K562 (cell line): ENCODE measurements around the gene KASH5. TPM values are rescaled to one million over a fixed set of nuclear protein-coding genes. Genes with fewer than 3 reads are reported as not detected.

Source experiments
- ATAC-seq: fragments of 200-7000 bp; cut with Tn5 transposase; 3 replicates; pipeline ENCODE4 v1.9.1; 2020; ENCODE audit warnings: moderate library complexity
- BruUV-seq: library from RNA; stranded (reverse); fragments of 400-500 nt; replicated peaks from 2 replicates; lab custom pipeline; 2021; lab: Mats Ljungman, UMichigan
- CTCF ChIA-PET: fragments of 300-600 bp; formaldehyde crosslinking; extraction: SDS; loops from one replicate; lab custom pipeline; 2021; ENCODE audit warnings: low intra/inter-chr PET ratio; lab: Yijun Ruan, JAX
- POLR2A ChIA-PET: fragments of 300-600, 350-650 bp; sonication (Branson Sonifier 250); formaldehyde crosslinking; extraction: SDS; loops from one replicate; lab custom pipeline; 2021; ENCODE audit warnings: antibody characterized with exemption, inconsistent platforms; lab: Yijun Ruan, JAX
- DNase-seq, 4 experiments: peaks; one replicate each; pipeline versions ENCODE4 v3.0.0 to v3.0.0-alpha.2; 2011 to 2018; ENCODE audit warnings: low spot score in 3 of 4, mixed read lengths in 3 of 4; ENCODE audit errors: extremely low read depth in 1 of 4
- FAIRE-seq: peaks from 2 replicates; lab custom pipeline; 2011; peaks lifted over from hg19 to GRCh38; lab: Jason Lieb, UNC
- H2AFZ ChIP-seq: 2 replicates; pipeline ENCODE4 v1.6.0; 2011; ENCODE audit warnings: low read depth, low read length, control low read depth, inconsistent platforms
- H3K27ac ChIP-seq: fragments of 200-600 bp; 3 replicates; pipeline ENCODE4 v1.8.0; 2011; ENCODE audit warnings: low read depth, mild to moderate bottlenecking, control low read depth, inconsistent platforms, low read length, moderate library complexity, mixed read lengths; ENCODE audit errors: extremely low read depth
- H3K27me3 ChIP-seq, 2 experiments: fragments of 300-600 bp in 1 of 2; 2 replicates in 1 of 2; 3 replicates in 1 of 2; pipeline versions ENCODE4 v1.6.0 to v1.8.0; 2011; ENCODE audit warnings: inconsistent platforms in 2 of 2, low read length in 2 of 2, mild to moderate bottlenecking in 1 of 2, mixed read lengths in 1 of 2, moderate library complexity in 1 of 2; ENCODE audit not compliant: control insufficient read depth in 2 of 2, insufficient read depth in 2 of 2
- H3K36me3 ChIP-seq: fragments of 300-600 bp; 3 replicates; pipeline ENCODE4 v1.8.0; 2011; ENCODE audit warnings: mild to moderate bottlenecking, low read length, inconsistent platforms; ENCODE audit not compliant: control insufficient read depth, insufficient read depth
- H3K4me1 ChIP-seq, 2 experiments: fragments of 200-600 bp in 1 of 2; replicated peaks in 1 of 2; 2 replicates in 1 of 2; 3 replicates in 1 of 2; pipeline versions ENCODE4 v1.5.1 to v1.8.0; 2011; ENCODE audit warnings: inconsistent platforms in 2 of 2, low read length in 2 of 2, mild to moderate bottlenecking in 1 of 2, mixed read lengths in 1 of 2, moderate library complexity in 1 of 2; ENCODE audit not compliant: control insufficient read depth in 2 of 2, insufficient read depth in 2 of 2
- H3K4me2 ChIP-seq: 2 replicates; pipeline ENCODE4 v1.6.1; 2011; ENCODE audit warnings: low read length, control low read depth, inconsistent platforms, mixed read lengths; ENCODE audit not compliant: insufficient read depth
- H3K4me3 ChIP-seq: fragments of 200-600 bp; sonication (generic), shearing (Covaris generic); 2 replicates; pipeline ENCODE4 v1.5.1; 2016; ENCODE audit warnings: control low read depth, inconsistent platforms
- H3K79me2 ChIP-seq: fragments of 200-600 bp; 3 replicates; pipeline ENCODE4 v1.8.0; 2011; ENCODE audit warnings: low read length, inconsistent platforms; ENCODE audit not compliant: control insufficient read depth, insufficient read depth
- H3K9ac ChIP-seq, 2 experiments: 2 replicates each; pipeline versions ENCODE4 v1.6.0 to v1.6.1; 2011; ENCODE audit warnings: low read depth in 2 of 2, low read length in 2 of 2, control low read depth in 1 of 2, inconsistent platforms in 1 of 2, mild to moderate bottlenecking in 1 of 2, mixed read lengths in 1 of 2; ENCODE audit not compliant: insufficient read depth in 1 of 2
- H3K9me1 ChIP-seq: one replicate; pipeline ENCODE4 v1.6.0; 2011; ENCODE audit warnings: inconsistent platforms, mild to moderate bottlenecking, low read length, moderate library complexity; ENCODE audit not compliant: control insufficient read depth, insufficient read depth
- H3K9me3 ChIP-seq: replicated peaks from 2 replicates; pipeline ENCODE4 v1.5.1; 2011; ENCODE audit warnings: low read depth, low read length, inconsistent platforms; ENCODE audit not compliant: control insufficient read depth, insufficient read depth
- H4K20me1 ChIP-seq: replicated peaks from 2 replicates; pipeline ENCODE4 v1.6.1; 2011; ENCODE audit warnings: low read length, inconsistent platforms, mixed read lengths; ENCODE audit not compliant: control insufficient read depth, insufficient read depth
- CEBPB ChIP-seq: fragments of 450-650 bp; IDR thresholded peaks from 2 replicates; pipeline ENCODE4 v1.6.1; 2016; ENCODE audit warnings: missing genetic modification characterization, missing compliant biosample characterization
- CEBPG ChIP-seq, 3 experiments: fragments of 200-800 bp in 1 of 3; sonication (Bioruptor generic) in 1 of 3; sonication (generic) in 1 of 3; formaldehyde crosslinking in 1 of 3; IDR thresholded peaks in 2 of 3; conservative IDR thresholded peaks in 1 of 3; 2 replicates each; pipeline versions ENCODE4 v1.6.1 to v1.8.0; 2016 to 2022; ENCODE audit warnings: missing compliant biosample characterization in 2 of 3, missing genetic modification characterization in 2 of 3, mild to moderate bottlenecking in 1 of 3, missing genetic modification reagents in 1 of 3
- EGR1 ChIP-seq: fragments of 450-650 bp; conservative IDR thresholded peaks from 2 replicates; pipeline ENCODE4 v1.6.1; 2017; ENCODE audit warnings: mild to moderate bottlenecking
- FUS ChIP-seq: fragments of 200-400 bp; formaldehyde crosslinking; optimal IDR thresholded peaks from 2 replicates; pipeline ENCODE3; 2017; ENCODE audit warnings: low read depth, low read length
- HDAC1 ChIP-seq, 2 experiments: fragments of 450-650 bp; IDR thresholded peaks; 2 replicates each; pipeline ENCODE4 v1.6.1; 2016 to 2017; ENCODE audit warnings: inconsistent platforms in 1 of 2, mild to moderate bottlenecking in 1 of 2, moderate library complexity in 1 of 2
- RCOR1 ChIP-seq, 2 experiments: IDR thresholded peaks; 2 replicates each; pipeline ENCODE4 v1.6.1; 2012; ENCODE audit warnings: low read depth in 2 of 2, low read length in 2 of 2, borderline replicate concordance in 1 of 2, improper control_type of control experiment in 1 of 2
- SAP30 ChIP-seq: fragments of 200-600 bp; sonication (generic); IDR thresholded peaks from 2 replicates; pipeline ENCODE4 v1.6.1; 2012; ENCODE audit warnings: borderline replicate concordance, low read depth, mild to moderate bottlenecking, moderate library complexity, low read length, control low read depth, inconsistent platforms; ENCODE audit not compliant: insufficient read depth, poor library complexity, severe bottlenecking
- ZNF384 ChIP-seq: IDR thresholded peaks from 2 replicates; pipeline ENCODE4 v1.6.1; 2012; ENCODE audit warnings: low read depth, low read length, improper control_type of control experiment
- WGBS: fragments of 100-300 bp; shearing (Covaris generic); methylation state at CpG from one replicate; pipeline ENCODE4 v1.1.6; 2016; ENCODE audit warnings: low coverage, mixed read lengths; ENCODE audit not compliant: insufficient coverage; ENCODE audit errors: missing lambda C conversion rate; 5-methylcytosine and 5-hydroxymethylcytosine counted together
- in situ Hi-C: fragments of 300-500 bp; cut with MboI; formaldehyde crosslinking; loops from 4 replicates; pipeline ENCODE4 v1.15.0; 2018; ENCODE audit warnings: inconsistent platforms, mixed read lengths
- intact Hi-C: fragments of 100-400 bp; cut with micrococcal nuclease; formaldehyde crosslinking; loops from 2 replicates; pipeline ENCODE4 v1.14.2; 2022
- polyA plus RNA-seq, 8 experiments: library from polyadenylated mRNA; depleted of rRNA in 4 of 8; stranded (reverse) in 5 of 8; unstranded in 3 of 8; fragments of >200 nt; fragmentation: Nextera tagmentation in 2 of 8; fragmentation: Illumina TruSeq in 1 of 8; extraction: Ambion mirVana in 2 of 8; extraction: Trizol in 1 of 8; gene quantifications; 2 replicates each; pipeline versions ENCODE4 v1.2.1 to v1.2.3, GENCODE V29; 2011 to 2014; ENCODE audit warnings: inconsistent platforms in 1 of 8, missing spikeins in 1 of 8
- total RNA-seq, 7 experiments: library from RNA; depleted of rRNA in 6 of 7; stranded (reverse); fragments of >200 nt in 6 of 7; fragmentation: Illumina TruSeq in 2 of 7; extraction: Trizol in 2 of 7; gene quantifications; 2 replicates each; pipeline versions ENCODE4 v1.2.1 to v1.2.3, GENCODE V29; 2011 to 2021; ENCODE audit warnings: low replicate concordance in 1 of 7

Gene KASH5
- total and polyA plus RNA-seq, 9 of the 15 experiments (the other 6 are each of a cell fraction or from before 2014, with no cell fraction given): 0.07 to 0.84 (median 0.34) TPM; not detected in 1

DNA sequence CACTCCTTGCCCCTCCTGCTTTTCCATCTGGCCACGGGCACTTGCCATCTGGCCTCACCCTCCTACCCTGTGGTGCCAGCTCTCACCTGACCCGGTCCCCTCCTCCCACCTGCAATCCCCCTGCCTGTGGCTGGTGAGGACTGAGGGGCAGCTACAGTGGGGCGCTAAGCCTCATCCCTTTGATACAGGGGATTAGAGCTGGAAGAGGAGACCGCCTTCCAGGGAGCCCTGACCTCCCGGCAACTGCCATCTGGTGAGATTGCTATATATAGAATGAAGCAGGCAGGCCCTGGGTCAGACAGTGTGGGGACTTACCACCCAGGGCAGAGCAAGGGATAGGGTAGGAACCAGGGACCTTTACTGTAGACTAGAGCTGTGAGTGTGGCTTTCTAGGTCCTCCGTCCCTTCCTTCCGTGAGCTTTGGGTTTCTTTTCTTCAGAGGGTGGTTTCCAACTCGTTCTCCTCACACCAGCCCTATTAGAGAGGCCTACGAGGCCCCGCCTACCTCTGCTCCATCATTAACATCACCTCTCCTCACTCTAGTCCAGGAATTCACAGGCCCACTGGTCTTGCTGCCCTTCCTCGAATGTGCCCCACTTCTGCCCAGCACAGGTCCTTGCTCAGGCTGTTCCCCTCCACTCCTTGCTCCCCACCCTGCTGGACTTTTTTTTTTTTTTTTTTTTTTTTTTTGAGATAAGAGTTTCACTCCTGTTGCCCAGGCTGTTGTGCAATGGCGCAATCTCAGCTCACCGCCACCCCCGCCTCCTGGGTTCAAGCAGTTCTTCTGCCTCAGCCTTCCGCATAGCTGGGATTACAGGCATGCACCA lies 7.7 kb downstream of the KASH5 start:
- TF ChIP-seq SAP30: no peak
- TF ChIP-seq CEBPG (CRISPR knock-in tag; IDR thresholded peaks at IDR 0.05): peak; percentile 44; the same call in 1 of the 2 replicates
- peak; percentile 59 to 67; a peak in 3 of 4 replicates for TF ChIP-seq CEBPG (tag; conservative IDR thresholded peaks at IDR 0.05 in 1 of 2, IDR thresholded peaks at IDR 0.05 in 1 of 2)
- TF ChIP-seq EGR1: peak; percentile 36
- 0 out of 4 replicates have a peak, but pooled peaks of 1 of the 2 experiments have one; percentile 14 for TF ChIP-seq HDAC1 (IDR thresholded peaks at IDR 0.05)
- peak; percentile 60 for TF ChIP-seq ZNF384
- TF ChIP-seq FUS: no peak
- TF ChIP-seq CEBPB (tag): peak; percentile 94
- peak in 1 of 2 experiments; percentile 64; a peak in 2 of 4 replicates for TF ChIP-seq RCOR1 (IDR thresholded peaks at IDR 0.05; ENCODE audit: borderline replicate concordance in 1 of 2, low read depth in 2 of 2, low read length in 2 of 2)
- Histone ChIP-seq H3K4me1 (peaks cover 7 to 30% of the 10 kb centered on the region in 2 experiments; a peak in 4 of 5 replicates), H3K4me2 (no peak overlapping the region), H3K27ac (no peak overlapping the region), H3K27me3 (no peaks in the 10 kb centered on the region), H3K36me3 (no peaks in the 10 kb centered on the region), H2AFZ (no peak overlapping the region), H3K4me3 (no peak overlapping the region), H3K9me1 (no peaks in the 10 kb centered on the region), H3K79me2 (no peaks in the 10 kb centered on the region), H3K9ac (peak overlapping the region in 1 of 2 experiments; percentile 72; a peak in 2 of 4 replicates), H3K9me3 (no peaks in the 10 kb centered on the region), H4K20me1 (no peaks in the 10 kb centered on the region)
- intact Hi-C loops: no loop called here
- POLR2A ChIA-PET: interaction anchor here (0.9 kb wide), 1 partner anchor 58 kb away, joined by 3 read pairs; no protein-coding TSS in a partner anchor
- ATAC-seq (no peak), DNase-seq (peak in 1 of 4 experiments; percentile 8), FAIRE-seq (no peak)
- CTCF ChIA-PET: no interaction called here
- BruUV-seq: no TSS peak
- 32% methylated on average over 14 of the region's 15 CpGs for WGBS
- in situ Hi-C loops: no loop called here
